WTC11 (cell line): ENCODE measurements around the gene GNG8. TPM values are rescaled to one million over a fixed set of nuclear protein-coding genes. Genes with fewer than 3 reads are reported as not detected.

Source experiments
- ATAC-seq: fragments of 200-7000 bp; cut with Tn5 transposase; 2 replicates; pipeline ENCODE4 v1.10.0; 2021; ENCODE audit warnings: mild to moderate bottlenecking, moderate library complexity
- CTCF ChIA-PET: fragments of 300-600 bp; sonication (Branson Sonifier 250); formaldehyde crosslinking; loops from one replicate; lab custom pipeline; 2021; ENCODE audit warnings: antibody characterized with exemption; lab: Charles Lee
- POLR2A ChIA-PET: fragments of 350-600 bp; sonication (Branson Sonifier 250); formaldehyde crosslinking; loops from one replicate; lab custom pipeline; 2021; ENCODE audit warnings: antibody characterized with exemption; lab: Charles Lee
- DNase-seq: peaks from one replicate; pipeline ENCODE4 v3.0.0; 2021; ENCODE audit warnings: low spot score
- H3K27ac Mint-ChIP-seq: 2 replicates; pipeline ENCODE4 v1.8.0; 2021; ENCODE audit warnings: mixed read lengths
- H3K27me3 Mint-ChIP-seq: 2 replicates; pipeline ENCODE4 v1.8.0; 2021; ENCODE audit warnings: low read depth, mild to moderate bottlenecking, moderate library complexity, mixed read lengths
- H3K36me3 Mint-ChIP-seq: 2 replicates; pipeline ENCODE4 v1.8.0; 2021; ENCODE audit warnings: mixed read lengths
- H3K4me1 Mint-ChIP-seq: 2 replicates; pipeline ENCODE4 v1.8.0; 2022; ENCODE audit warnings: mixed read lengths
- H3K4me3 Mint-ChIP-seq: 2 replicates; pipeline ENCODE4 v1.8.0; 2021; ENCODE audit warnings: mild to moderate bottlenecking, moderate library complexity, mixed read lengths
- H3K9me3 Mint-ChIP-seq: 2 replicates; pipeline ENCODE4 v1.8.0; 2021; ENCODE audit warnings: mixed read lengths
- AFF4 ChIP-seq: sonication (generic); formaldehyde crosslinking; IDR thresholded peaks from 2 replicates; pipeline ENCODE4 v1.8.1; 2023; ENCODE audit warnings: mild to moderate bottlenecking, missing genetic modification reagents, borderline replicate concordance
- ATF2 ChIP-seq: sonication (generic); formaldehyde crosslinking; IDR thresholded peaks from 2 replicates; pipeline ENCODE4 v1.8.1; 2022; ENCODE audit warnings: low read depth, missing genetic modification reagents, borderline replicate concordance
- ELF4 ChIP-seq: sonication (generic); formaldehyde crosslinking; IDR thresholded peaks from 2 replicates; pipeline ENCODE4 v1.8.1; 2022; ENCODE audit warnings: low read depth, mild to moderate bottlenecking, moderate library complexity, missing genetic modification reagents
- FOXJ3 ChIP-seq: sonication (generic); formaldehyde crosslinking; IDR thresholded peaks from 2 replicates; pipeline ENCODE4 v1.9.0; 2021; ENCODE audit warnings: missing genetic modification reagents, mild to moderate bottlenecking, borderline replicate concordance
- FOXK1 ChIP-seq: sonication (generic); formaldehyde crosslinking; IDR thresholded peaks from 2 replicates; pipeline ENCODE4 v1.8.0; 2022; ENCODE audit warnings: mild to moderate bottlenecking, moderate library complexity, missing genetic modification reagents
- FOXP1 ChIP-seq: sonication (generic); formaldehyde crosslinking; IDR thresholded peaks from 2 replicates; pipeline ENCODE4 v1.8.0; 2022; ENCODE audit warnings: missing genetic modification reagents, mild to moderate bottlenecking, moderate library complexity, borderline replicate concordance
- GRHL2 ChIP-seq: fragments of 250-450 bp; sonication (Bioruptor Pico); IDR thresholded peaks from 2 replicates; pipeline ENCODE4 v1.8.0; 2022; ENCODE audit warnings: mild to moderate bottlenecking, moderate library complexity; ENCODE audit not compliant: insufficient replicate concordance, severe bottlenecking
- IRF2 ChIP-seq: sonication (generic); formaldehyde crosslinking; IDR thresholded peaks from 2 replicates; pipeline ENCODE4 v1.8.0; 2022; ENCODE audit warnings: low read depth, missing genetic modification reagents, borderline replicate concordance
- MYBL2 ChIP-seq: sonication (generic); formaldehyde crosslinking; IDR thresholded peaks from 2 replicates; pipeline ENCODE4 v1.8.1; 2023; ENCODE audit warnings: mild to moderate bottlenecking, moderate library complexity, missing genetic modification reagents
- NFATC4 ChIP-seq: fragments of 250-450 bp; sonication (Bioruptor Pico); IDR thresholded peaks from 2 replicates; pipeline ENCODE4 v1.9.0; 2021; ENCODE audit warnings: mild to moderate bottlenecking
- OVOL2 ChIP-seq: fragments of 250-450 bp; sonication (Bioruptor Pico); IDR thresholded peaks from 2 replicates; pipeline ENCODE4 v1.9.0; 2021; ENCODE audit warnings: mild to moderate bottlenecking, borderline replicate concordance
- SMAD3 ChIP-seq: sonication (generic); formaldehyde crosslinking; IDR thresholded peaks from 2 replicates; pipeline ENCODE4 v1.8.0; 2022; ENCODE audit warnings: missing genetic modification reagents, mild to moderate bottlenecking, borderline replicate concordance
- SP1 ChIP-seq: sonication (generic); formaldehyde crosslinking; conservative IDR thresholded peaks from 2 replicates; pipeline ENCODE4 v1.8.1; 2022; ENCODE audit warnings: missing genetic modification reagents
- TEAD1 ChIP-seq: sonication (generic); formaldehyde crosslinking; IDR thresholded peaks from 2 replicates; pipeline ENCODE4 v1.8.0; 2022; ENCODE audit warnings: mild to moderate bottlenecking, missing genetic modification reagents
- TEAD4 ChIP-seq: sonication (generic); formaldehyde crosslinking; IDR thresholded peaks from 2 replicates; pipeline ENCODE4 v1.8.0; 2022; ENCODE audit warnings: mild to moderate bottlenecking, missing genetic modification reagents
- USF2 ChIP-seq: sonication (generic); formaldehyde crosslinking; IDR thresholded peaks from 2 replicates; pipeline ENCODE4 v1.8.1; 2023; ENCODE audit warnings: mild to moderate bottlenecking, missing genetic modification reagents, moderate library complexity
- ZBTB43 ChIP-seq: sonication (generic); formaldehyde crosslinking; IDR thresholded peaks from 2 replicates; pipeline ENCODE4 v1.8.1; 2023; ENCODE audit warnings: mild to moderate bottlenecking, missing genetic modification reagents
- ZMAT4 ChIP-seq: fragments of 250-450 bp; sonication (Bioruptor Pico); IDR thresholded peaks from 2 replicates; pipeline ENCODE4 v1.9.0; 2021; ENCODE audit warnings: mild to moderate bottlenecking
- ZNF232 ChIP-seq: sonication (generic); formaldehyde crosslinking; IDR thresholded peaks from 2 replicates; pipeline ENCODE4 v1.8.0; 2022; ENCODE audit warnings: mild to moderate bottlenecking, missing genetic modification reagents
- ZNF263 ChIP-seq: sonication (generic); formaldehyde crosslinking; IDR thresholded peaks from 2 replicates; pipeline ENCODE4 v1.8.1; 2022; ENCODE audit warnings: low read depth, mild to moderate bottlenecking, moderate library complexity, missing genetic modification reagents
- ZNF281 ChIP-seq: sonication (generic); formaldehyde crosslinking; IDR thresholded peaks from 2 replicates; pipeline ENCODE4 v1.8.0; 2023; ENCODE audit warnings: mild to moderate bottlenecking, missing genetic modification reagents
- ZNF396 ChIP-seq: fragments of 250-450 bp; sonication (Bioruptor Pico); IDR thresholded peaks from 2 replicates; pipeline ENCODE4 v1.8.0; 2021; ENCODE audit warnings: mild to moderate bottlenecking, moderate library complexity, borderline replicate concordance
- total RNA-seq: library from RNA; stranded (reverse); gene quantifications from 3 replicates; pipeline ENCODE4 v1.2.3, GENCODE V29; 2021

GNG8 gene
- total RNA-seq, 1 experiment from 2014 or later: not detected

GRCh38 chr19:46640656-46641055 lies 4.7 kb upstream of the GNG8 start:
- TF ChIP-seq USF2 (no peak), NFATC4 (CRISPR knock-in tag) (no peak), GRHL2 (CRISPR knock-in tag) (no peak), SMAD3 (CRISPR knock-in tag) (no peak), ZNF396 (CRISPR knock-in tag) (no peak), TEAD1 (CRISPR knock-in tag) (no peak), TEAD4 (CRISPR knock-in tag) (no peak), ZNF281 (CRISPR knock-in tag) (no peak)
- H3K36me3 Mint-ChIP-seq: no peaks in the 10 kb centered on the region
- H3K9me3 Mint-ChIP-seq: no peaks in the 10 kb centered on the region
- ChIA-PET POLR2A (no interaction called here), CTCF (interaction anchor here (1.1 kb wide), 1 partner anchor 110 kb away, joined by 5 read pairs; no protein-coding TSS in a partner anchor)
- H3K4me1 Mint-ChIP-seq: peaks cover 9% of the 10 kb centered on the region
- no peak for DNase-seq
- ATAC-seq: no peak
- peaks cover 59% of the 10 kb centered on the region for H3K27me3 Mint-ChIP-seq
- H3K27ac Mint-ChIP-seq: no peak overlapping the region
- peak overlapping the region; percentile 48 for H3K4me3 Mint-ChIP-seq

- peaks cover 57% of the 10 kb centered on the region for H3K27me3 Mint-ChIP-seq
- POLR2A ChIA-PET: interaction anchor here (0.5 kb wide), 1 partner anchor 423 kb away, joined by 3 read pairs; no protein-coding TSS in a partner anchor
- ATAC-seq (peak; percentile 42), DNase-seq (no peak)
- H3K36me3 Mint-ChIP-seq: no peaks in the 10 kb centered on the region
- no peak overlapping the region for H3K4me3 Mint-ChIP-seq
- H3K27ac Mint-ChIP-seq: no peak overlapping the region
- H3K4me1 Mint-ChIP-seq: peaks cover 11% of the 10 kb centered on the region
- CTCF ChIA-PET: interaction anchor here (0.9 to 1.1 kb wide), 6 partner anchors 11 to 623 kb away, joined by 3 to 5 read pairs (median 4); no protein-coding TSS in a partner anchor
- no peaks in the 10 kb centered on the region for H3K9me3 Mint-ChIP-seq
- no peak for TF ChIP-seq ELF4 (CRISPR knock-in tag)
- TF ChIP-seq FOXK1 (CRISPR knock-in tag): peak; percentile 70; the same call in 1 of the 2 replicates
- TF ChIP-seq ZNF263 (CRISPR knock-in tag): peak; percentile 78
- TF ChIP-seq ZBTB43: peak; percentile 44; the same call in 1 of the 2 replicates
- TF ChIP-seq FOXJ3 (CRISPR knock-in tag): no peak
- TF ChIP-seq SP1 (CRISPR knock-in tag): peak; percentile 52; the same call in 1 of the 2 replicates
- no peak for TF ChIP-seq AFF4 (CRISPR knock-in tag)
- no peak for TF ChIP-seq USF2
- TF ChIP-seq ZNF232 (CRISPR knock-in tag): no peak
- no peak for TF ChIP-seq OVOL2 (CRISPR knock-in tag)
- no peak; the same call in 1 of the 2 replicates for TF ChIP-seq ATF2 (CRISPR knock-in tag)
- peak; percentile 49 for TF ChIP-seq MYBL2 (CRISPR knock-in tag)
- no peak for TF ChIP-seq IRF2 (CRISPR knock-in tag)
- peak; percentile 68; the same call in 1 of the 2 replicates for TF ChIP-seq FOXP1 (CRISPR knock-in tag)
- TF ChIP-seq ZMAT4: no peak
Measured at GRCh38 chr19:46639358-46640182, 3.6 kb upstream of the GNG8 start.
